ENCODE results near the gene TEX29. TPM values are rescaled to one million over a fixed set of nuclear protein-coding genes. Genes with fewer than 3 reads are reported as not detected.

The TEX29 gene
- total RNA-seq, 1 experiment from 2014 or later, result 0.33 TPM

GRCh38 chr13:111365149-111366005, 44.9 kb downstream of the TEX29 start:
- no peak for DNase-seq
- Histone ChIP-seq H3K18ac (ENCODE audit: insufficient read length, low read depth, low read length) (no peak overlapping the region), H3K79me2 (ENCODE audit: insufficient read depth, low read length) (no peaks in the 10 kb centered on the region), H3K56ac (ENCODE audit: insufficient read length, low read depth, low read length) (no peak overlapping the region), H4K91ac (ENCODE audit: insufficient read length, low read depth, low read length) (no peak overlapping the region), H3K79me1 (ENCODE audit: insufficient read depth, low read depth, low read length, poor library complexity, severe bottlenecking) (no peaks in the 10 kb centered on the region), H4K20me1 (ENCODE audit: control insufficient read depth, insufficient read depth, insufficient read length) (no peaks in the 10 kb centered on the region), H2AK5ac (ENCODE audit: insufficient read length, low read length) (no peak overlapping the region), H3K27ac (ENCODE audit: insufficient read length, low read depth, low read length) (no peak overlapping the region), H3K9ac (ENCODE audit: extremely low read depth, insufficient read length, low read length) (no peak overlapping the region), H3T11ph (ENCODE audit: low read length) (no peak overlapping the region), H2AFZ (ENCODE audit: low read length) (no peak overlapping the region), H2BK5ac (ENCODE audit: insufficient read length, low read length) (no peak overlapping the region), H2BK12ac (ENCODE audit: insufficient read length, low read depth, low read length) (no peak overlapping the region), H3K4me2 (ENCODE audit: insufficient read depth, insufficient read length, low read length) (no peak overlapping the region), H2BK120ac (ENCODE audit: low read depth, low read length, poor library complexity, severe bottlenecking) (no peak overlapping the region), H2BK15ac (ENCODE audit: low read depth, low read length) (no peak overlapping the region), H3K9me3 (ENCODE audit: control insufficient read depth, low read depth, low read length) (no peaks in the 10 kb centered on the region), H3K23me2 (ENCODE audit: insufficient read length, low read depth, low read length, poor library complexity, severe bottlenecking) (no peaks in the 10 kb centered on the region), H3K23ac (ENCODE audit: insufficient read length, low read depth, low read length) (no peak overlapping the region), H4K5ac (ENCODE audit: insufficient read length, low read depth, low read length) (no peak overlapping the region), H3K14ac (ENCODE audit: insufficient read depth, low read length) (no peak overlapping the region), H3K27me3 (ENCODE audit: insufficient read depth, low read length) (no peaks in the 10 kb centered on the region), H4K8ac (replicated peaks; ENCODE audit: insufficient read length, low read depth, low read length) (no peak overlapping the region), H3K4me1 (ENCODE audit: insufficient read depth, low read length) (no peaks in the 10 kb centered on the region), H2BK20ac (ENCODE audit: low read depth, low read length, poor library complexity, severe bottlenecking) (no peak overlapping the region), H3K4ac (ENCODE audit: low read depth, low read length) (no peak overlapping the region)
- no CpG with 5 or more reads among the region's 17 CpGs for WGBS (ENCODE audit: extremely low coverage, insufficient read length, low lambda C conversion rate)
- H3K27ac Mint-ChIP-seq, result peak overlapping the region in 1 of 3 experiments; percentile 63; a peak in 1 of 7 replicates
- H3K36me3 Mint-ChIP-seq (ENCODE audit: insufficient read depth in 1 of 3, low read depth in 3 of 3), result peaks cover 0 to 6% (median 0%) of the 10 kb centered on the region in 3 experiments; a peak in 2 of 7 replicates
- no peak overlapping the region for H3K4me3 Mint-ChIP-seq
- no peak for TF ChIP-seq CTCF (conservative IDR thresholded peaks at IDR 0.05)
- peaks cover 0 to 4% of the 10 kb centered on the region in 2 experiments; a peak in 2 of 4 replicates for H3K4me1 Mint-ChIP-seq
- H3K27me3 Mint-ChIP-seq (ENCODE audit: low read depth), result peaks cover 10% of the 10 kb centered on the region
- peaks cover 4 to 5% of the 10 kb centered on the region in 2 experiments; a peak in 3 of 5 replicates for H3K9me3 Mint-ChIP-seq
